ENCODE measurements around the gene KCNH1.

KCNH1 gene

DNA sequence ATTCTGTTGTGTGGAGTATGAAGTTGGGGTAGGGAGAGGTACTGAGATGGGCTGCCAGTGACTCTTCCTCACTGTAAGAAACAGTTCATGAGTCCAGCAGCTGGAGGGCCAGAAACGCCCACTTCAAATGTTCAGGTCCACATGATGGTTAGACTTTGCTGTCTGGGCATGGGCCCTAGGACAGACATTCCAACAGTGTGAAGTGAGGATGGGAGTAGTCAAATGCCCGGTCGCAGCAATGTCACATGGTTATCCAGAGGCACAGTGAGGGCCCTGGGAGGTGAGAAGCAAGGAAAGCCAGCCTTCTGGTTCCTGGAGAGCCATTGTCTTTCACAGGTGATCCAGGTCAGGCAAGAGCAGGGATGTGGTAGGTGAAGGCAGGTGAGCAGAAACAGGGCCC, 500.8 kb downstream of the KCNH1 start:
- TF ChIP-seq, protein P1, sequence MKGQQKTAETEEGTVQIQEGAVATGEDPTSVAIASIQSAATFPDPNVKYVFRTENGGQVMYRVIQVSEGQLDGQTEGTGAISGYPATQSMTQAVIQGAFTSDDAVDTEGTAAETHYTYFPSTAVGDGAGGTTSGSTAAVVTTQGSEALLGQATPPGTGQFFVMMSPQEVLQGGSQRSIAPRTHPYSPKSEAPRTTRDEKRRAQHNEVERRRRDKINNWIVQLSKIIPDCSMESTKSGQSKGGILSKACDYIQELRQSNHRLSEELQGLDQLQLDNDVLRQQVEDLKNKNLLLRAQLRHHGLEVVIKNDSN (IDR thresholded peaks at IDR 0.05): no peak
- no peak for TF ChIP-seq TEAD4 (IDR thresholded peaks at IDR 0.05)

DNA sequence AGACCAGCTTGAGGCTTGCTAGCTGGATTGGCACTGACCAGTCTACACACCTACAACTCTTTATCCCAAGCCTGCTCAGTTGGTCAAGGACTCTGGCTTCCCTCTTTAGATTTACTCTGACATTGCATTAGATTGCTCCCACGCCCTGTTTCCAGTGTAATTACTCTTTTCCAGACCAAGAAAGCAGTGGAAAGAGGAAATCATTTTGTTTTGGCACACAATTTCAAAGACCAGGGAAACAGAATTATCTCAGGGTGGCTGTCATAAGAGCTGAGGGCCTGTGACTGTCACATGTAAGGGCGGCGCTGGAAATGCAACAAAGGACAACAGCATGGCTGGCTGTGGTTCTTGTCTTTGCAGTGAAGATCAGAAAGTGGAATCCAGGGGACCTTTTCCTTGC, 502.5 kb downstream of the KCNH1 start:
- TF ChIP-seq, protein P1 (IDR thresholded peaks at IDR 0.05): no peak
- no peak for TF ChIP-seq ZBTB7A (IDR thresholded peaks at IDR 0.05; ENCODE audit: low read depth)

DNA sequence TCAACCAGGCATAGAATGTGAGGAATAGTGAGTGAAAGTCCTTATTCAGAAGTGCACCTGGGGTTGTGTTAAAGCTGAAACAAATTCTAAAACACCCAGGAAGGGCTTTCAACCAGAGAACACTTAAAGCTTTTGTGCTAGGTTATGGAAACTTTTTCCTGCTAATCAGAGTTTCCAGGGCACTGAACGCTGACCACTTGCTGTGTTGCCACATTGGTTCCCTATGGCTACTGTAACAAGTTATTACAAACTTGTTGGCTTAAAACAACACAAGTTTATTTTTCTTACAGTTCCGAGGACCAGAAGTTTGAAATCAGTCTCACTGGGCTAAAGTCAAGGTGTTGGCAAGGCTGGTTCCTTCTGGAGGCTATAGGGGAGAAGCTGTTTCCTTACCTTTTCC, 504.7 kb downstream of the KCNH1 start:
- TF ChIP-seq FOXM1 (IDR thresholded peaks at IDR 0.05; ENCODE audit: borderline replicate concordance, low read depth): no peak
- no peak for TF ChIP-seq TEAD4 (IDR thresholded peaks at IDR 0.05)
- no peak for TF ChIP-seq YY1 (IDR thresholded peaks at IDR 0.05; ENCODE audit: low read depth)
- TF ChIP-seq EP300 (IDR thresholded peaks at IDR 0.05; ENCODE audit: borderline replicate concordance): no peak
- TF ChIP-seq TCF12 (IDR thresholded peaks at IDR 0.05; ENCODE audit: low read depth): no peak
- TF ChIP-seq, protein P1 (IDR thresholded peaks at IDR 0.05): no peak
- no peak for TF ChIP-seq CREB1 (IDR thresholded peaks at IDR 0.05; ENCODE audit: low read depth)
- TF ChIP-seq TAF1 (IDR thresholded peaks at IDR 0.05; ENCODE audit: low read depth): no peak
- no peak for TF ChIP-seq RAD21 (IDR thresholded peaks at IDR 0.05; ENCODE audit: low read depth)
- no peak for TF ChIP-seq NFIC (IDR thresholded peaks at IDR 0.05)
- TF ChIP-seq, protein P2, sequence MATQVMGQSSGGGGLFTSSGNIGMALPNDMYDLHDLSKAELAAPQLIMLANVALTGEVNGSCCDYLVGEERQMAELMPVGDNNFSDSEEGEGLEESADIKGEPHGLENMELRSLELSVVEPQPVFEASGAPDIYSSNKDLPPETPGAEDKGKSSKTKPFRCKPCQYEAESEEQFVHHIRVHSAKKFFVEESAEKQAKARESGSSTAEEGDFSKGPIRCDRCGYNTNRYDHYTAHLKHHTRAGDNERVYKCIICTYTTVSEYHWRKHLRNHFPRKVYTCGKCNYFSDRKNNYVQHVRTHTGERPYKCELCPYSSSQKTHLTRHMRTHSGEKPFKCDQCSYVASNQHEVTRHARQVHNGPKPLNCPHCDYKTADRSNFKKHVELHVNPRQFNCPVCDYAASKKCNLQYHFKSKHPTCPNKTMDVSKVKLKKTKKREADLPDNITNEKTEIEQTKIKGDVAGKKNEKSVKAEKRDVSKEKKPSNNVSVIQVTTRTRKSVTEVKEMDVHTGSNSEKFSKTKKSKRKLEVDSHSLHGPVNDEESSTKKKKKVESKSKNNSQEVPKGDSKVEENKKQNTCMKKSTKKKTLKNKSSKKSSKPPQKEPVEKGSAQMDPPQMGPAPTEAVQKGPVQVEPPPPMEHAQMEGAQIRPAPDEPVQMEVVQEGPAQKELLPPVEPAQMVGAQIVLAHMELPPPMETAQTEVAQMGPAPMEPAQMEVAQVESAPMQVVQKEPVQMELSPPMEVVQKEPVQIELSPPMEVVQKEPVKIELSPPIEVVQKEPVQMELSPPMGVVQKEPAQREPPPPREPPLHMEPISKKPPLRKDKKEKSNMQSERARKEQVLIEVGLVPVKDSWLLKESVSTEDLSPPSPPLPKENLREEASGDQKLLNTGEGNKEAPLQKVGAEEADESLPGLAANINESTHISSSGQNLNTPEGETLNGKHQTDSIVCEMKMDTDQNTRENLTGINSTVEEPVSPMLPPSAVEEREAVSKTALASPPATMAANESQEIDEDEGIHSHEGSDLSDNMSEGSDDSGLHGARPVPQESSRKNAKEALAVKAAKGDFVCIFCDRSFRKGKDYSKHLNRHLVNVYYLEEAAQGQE (IDR thresholded peaks at IDR 0.05; ENCODE audit: low read depth): no peak
- TF ChIP-seq EGR1 (IDR thresholded peaks at IDR 0.05): no peak
- no peak for TF ChIP-seq ZBTB7A (IDR thresholded peaks at IDR 0.05; ENCODE audit: low read depth)
- TF ChIP-seq, protein P3, sequence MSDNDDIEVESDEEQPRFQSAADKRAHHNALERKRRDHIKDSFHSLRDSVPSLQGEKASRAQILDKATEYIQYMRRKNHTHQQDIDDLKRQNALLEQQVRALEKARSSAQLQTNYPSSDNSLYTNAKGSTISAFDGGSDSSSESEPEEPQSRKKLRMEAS (IDR thresholded peaks at IDR 0.05): no peak
- no peak for TF ChIP-seq CEBPB (IDR thresholded peaks at IDR 0.05)

DNA sequence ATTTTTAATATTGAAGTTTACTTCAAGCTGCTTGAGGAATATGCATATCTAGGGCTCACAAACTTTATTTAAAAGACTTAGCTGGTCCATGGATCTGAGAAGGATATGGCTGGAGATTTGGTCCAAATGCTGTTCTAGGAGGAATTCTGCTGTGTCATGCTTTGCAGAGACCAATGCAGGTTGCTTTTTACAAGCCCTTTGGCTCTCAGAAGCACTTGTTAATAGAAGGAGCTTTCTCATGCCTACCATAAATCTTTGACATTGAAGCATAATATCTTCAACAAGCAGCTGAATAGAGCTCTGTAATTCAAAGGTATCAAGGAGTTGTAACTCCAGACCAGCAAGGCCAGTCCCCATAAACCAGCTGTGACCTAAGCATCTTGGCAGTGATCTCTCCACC, 506.2 kb downstream of the KCNH1 start:
- TF ChIP-seq TEAD4 (IDR thresholded peaks at IDR 0.05): no peak
- no peak for TF ChIP-seq TAF1 (IDR thresholded peaks at IDR 0.05; ENCODE audit: low read depth)
- TF ChIP-seq FOXM1 (IDR thresholded peaks at IDR 0.05; ENCODE audit: borderline replicate concordance, low read depth): no peak
- no peak for TF ChIP-seq CEBPB (IDR thresholded peaks at IDR 0.05)
- TF ChIP-seq, protein P3 (IDR thresholded peaks at IDR 0.05): no peak
